HepG2 (cell line): ENCODE data around the gene ZNF169.
"Not testable (repeated sequence)": the region's sequence is repeated elsewhere in the genome, so short reads cannot be mapped to it uniquely, and the experiment has no call there.

Source experiments
- CTCF ChIP-seq: sonication (generic); formaldehyde crosslinking; IDR thresholded peaks from 2 replicates; pipeline ENCODE4 v1.5.0; 2020; ENCODE audit warnings: mild to moderate bottlenecking, missing genetic modification reagents, moderate library complexity
- MAFK ChIP-seq, 2 experiments: IDR thresholded peaks in 1 of 2; conservative IDR thresholded peaks in 1 of 2; 2 replicates each; pipeline ENCODE4 v1.6.1; 2011; ENCODE audit warnings: improper control_type of control experiment in 2 of 2, low read length in 2 of 2

- TF ChIP-seq CTCF (CRISPR knock-in tag); MAFK (conservative IDR thresholded peaks at IDR 0.05 in 1 of 2, IDR thresholded peaks at IDR 0.05 in 1 of 2; ENCODE audit: low read length in 2 of 2): not testable (repeated sequence)
These were observed 6.7 kb downstream of the ZNF169 start for GRCh38 chr9:94265626-94266402.
